HG03442 (cell line): ENCODE measurements around the gene CYB561.
"Not testable (repeated sequence)": the region's sequence is repeated elsewhere in the genome, so short reads cannot be mapped to it uniquely, and the experiment has no call there.

Source experiments
- ATAC-seq: cut with Tn5 transposase; IDR thresholded peaks from one replicate; pipeline ENCODE4 v1.9.1; 2021; ENCODE audit warnings: mild to moderate bottlenecking, moderate library complexity; ENCODE audit not compliant: unreplicated experiment

Gene CYB561

GRCh38 chr17:63479495-63480184 is 33.5 kb upstream of the CYB561 start:
- ATAC-seq: no peak

GRCh38 chr17:63478814-63479494 is 32.8 kb upstream of the CYB561 start:
- ATAC-seq: no peak

- ATAC-seq: no peak
Observed at GRCh38 chr17:63477480-63478440, 31.7 kb upstream of the CYB561 start.

- ATAC-seq: peak; percentile 40
Observed at GRCh38 chr17:63476854-63477479, 30.9 kb upstream of the CYB561 start, which contains the start of gene ACE. Gene ACE, plus strand, starts transcription at chr17:63477061. Its CDS starts 34 bp downstream, at chr17:63477095.

- no peak for ATAC-seq
Observed at GRCh38 chr17:63476459-63476853, 30.4 kb upstream of the CYB561 start.

- ATAC-seq: no peak
Observed at GRCh38 chr17:63475491-63476412, 29.6 kb upstream of the CYB561 start.

- ATAC-seq: no peak
Observed at GRCh38 chr17:63474586-63475460, 28.7 kb upstream of the CYB561 start.

- ATAC-seq: no peak
Observed at GRCh38 chr17:63474174-63474573, 28.1 kb upstream of the CYB561 start.

- ATAC-seq: not testable (repeated sequence)
Observed at GRCh38 chr17:63468099-63468498, 22.0 kb upstream of the CYB561 start.

GRCh38 chr17:63464691-63465236 is 18.7 kb upstream of the CYB561 start:
- ATAC-seq: no peak

- no peak for ATAC-seq
Observed at GRCh38 chr17:63463771-63464170, 17.7 kb upstream of the CYB561 start.

GRCh38 chr17:63460018-63460417 is 13.9 kb upstream of the CYB561 start:
- ATAC-seq: no peak

- no peak for ATAC-seq
Observed at GRCh38 chr17:63458478-63458877, 12.4 kb upstream of the CYB561 start.

GRCh38 chr17:63455417-63455816 is 9.3 kb upstream of the CYB561 start:
- ATAC-seq: no peak

- no peak for ATAC-seq
Observed at GRCh38 chr17:63454915-63455314, 8.8 kb upstream of the CYB561 start.

GRCh38 chr17:63454357-63454756 is 8.3 kb upstream of the CYB561 start:
- ATAC-seq: not testable (repeated sequence)

GRCh38 chr17:63452962-63453551 is 7.0 kb upstream of the CYB561 start:
- ATAC-seq: no peak
